ENCODE measurements around the gene OR1M1.

DNA sequence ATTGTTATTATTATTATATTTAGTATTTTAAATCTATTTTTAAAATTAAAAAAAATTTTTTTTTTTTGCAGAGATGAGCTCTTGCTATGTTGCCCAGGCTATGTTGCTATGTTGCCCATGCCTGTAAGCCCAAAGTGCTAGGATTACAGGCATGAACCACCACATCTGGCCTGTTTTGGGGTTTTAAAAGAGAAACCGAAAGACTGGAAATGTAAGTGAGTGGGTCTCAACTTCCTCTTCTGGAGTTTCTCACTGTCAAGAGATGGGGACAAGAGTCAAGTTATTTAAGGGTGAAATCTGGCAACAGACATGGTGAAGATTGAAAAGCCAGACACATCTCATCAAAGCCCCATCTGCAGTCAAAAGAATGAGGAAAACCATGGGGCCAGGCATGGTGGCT is 44.1 kb downstream of the OR1M1 start:
- TF ChIP-seq, protein P1, sequence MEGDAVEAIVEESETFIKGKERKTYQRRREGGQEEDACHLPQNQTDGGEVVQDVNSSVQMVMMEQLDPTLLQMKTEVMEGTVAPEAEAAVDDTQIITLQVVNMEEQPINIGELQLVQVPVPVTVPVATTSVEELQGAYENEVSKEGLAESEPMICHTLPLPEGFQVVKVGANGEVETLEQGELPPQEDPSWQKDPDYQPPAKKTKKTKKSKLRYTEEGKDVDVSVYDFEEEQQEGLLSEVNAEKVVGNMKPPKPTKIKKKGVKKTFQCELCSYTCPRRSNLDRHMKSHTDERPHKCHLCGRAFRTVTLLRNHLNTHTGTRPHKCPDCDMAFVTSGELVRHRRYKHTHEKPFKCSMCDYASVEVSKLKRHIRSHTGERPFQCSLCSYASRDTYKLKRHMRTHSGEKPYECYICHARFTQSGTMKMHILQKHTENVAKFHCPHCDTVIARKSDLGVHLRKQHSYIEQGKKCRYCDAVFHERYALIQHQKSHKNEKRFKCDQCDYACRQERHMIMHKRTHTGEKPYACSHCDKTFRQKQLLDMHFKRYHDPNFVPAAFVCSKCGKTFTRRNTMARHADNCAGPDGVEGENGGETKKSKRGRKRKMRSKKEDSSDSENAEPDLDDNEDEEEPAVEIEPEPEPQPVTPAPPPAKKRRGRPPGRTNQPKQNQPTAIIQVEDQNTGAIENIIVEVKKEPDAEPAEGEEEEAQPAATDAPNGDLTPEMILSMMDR (IDR thresholded peaks at IDR 0.05; ENCODE audit: insufficient read depth, low read depth, low read length) = no peak
- TF ChIP-seq EZH2 (IDR thresholded peaks at IDR 0.05; ENCODE audit: insufficient read depth, low read length) = no peak
